AG09319 (cell line): Measurements from ENCODE around the gene CCL24.
"Not testable (repeated sequence)": the region's sequence is repeated elsewhere in the genome, so short reads cannot be mapped to it uniquely, and the experiment has no call there.

ENCODE experiments used
- DNase-seq: peaks from one replicate; pipeline ENCODE4 v3.0.0-alpha.2; 2010; ENCODE audit warnings: low read depth; ENCODE audit errors: extremely low read depth
- CTCF ChIP-seq: IDR thresholded peaks from 2 replicates; pipeline ENCODE4 v1.5.1; 2011; ENCODE audit warnings: low read depth, mild to moderate bottlenecking, inconsistent platforms, low read length, moderate library complexity

The CCL24 gene

GRCh38 chr7:75847707-75848106 is 34.1 kb upstream of the CCL24 start:
- TF ChIP-seq CTCF, result no peak
- DNase-seq, result no peak

DNA sequence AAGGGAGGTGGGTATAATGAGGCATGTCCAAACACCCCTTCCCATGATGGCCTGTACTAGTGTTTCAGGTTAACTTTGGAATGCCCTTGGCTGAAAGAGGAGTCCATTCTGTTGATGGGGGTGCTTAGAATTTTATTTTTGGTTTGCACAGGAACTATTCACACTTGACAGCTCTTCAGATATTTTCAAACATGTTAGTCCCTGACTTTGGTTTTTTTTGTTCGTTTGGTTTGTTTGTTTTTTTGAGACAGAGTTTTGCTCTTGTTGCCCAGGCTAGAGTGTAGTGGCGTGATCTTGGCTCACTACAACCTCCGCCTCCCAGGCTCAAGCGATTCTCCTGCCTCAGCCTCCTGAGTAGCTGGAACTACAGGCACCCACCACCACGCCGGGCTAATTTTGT is 31.5 kb upstream of the CCL24 start:
- DNase-seq, result not testable (repeated sequence)

- no peak for TF ChIP-seq CTCF
- DNase-seq, result no peak
Measured at GRCh38 chr7:75844158-75844557, 30.6 kb upstream of the CCL24 start.

GRCh38 chr7:75843613-75844116 is 30.1 kb upstream of the CCL24 start:
- no peak for TF ChIP-seq CTCF
- DNase-seq, result no peak

DNA sequence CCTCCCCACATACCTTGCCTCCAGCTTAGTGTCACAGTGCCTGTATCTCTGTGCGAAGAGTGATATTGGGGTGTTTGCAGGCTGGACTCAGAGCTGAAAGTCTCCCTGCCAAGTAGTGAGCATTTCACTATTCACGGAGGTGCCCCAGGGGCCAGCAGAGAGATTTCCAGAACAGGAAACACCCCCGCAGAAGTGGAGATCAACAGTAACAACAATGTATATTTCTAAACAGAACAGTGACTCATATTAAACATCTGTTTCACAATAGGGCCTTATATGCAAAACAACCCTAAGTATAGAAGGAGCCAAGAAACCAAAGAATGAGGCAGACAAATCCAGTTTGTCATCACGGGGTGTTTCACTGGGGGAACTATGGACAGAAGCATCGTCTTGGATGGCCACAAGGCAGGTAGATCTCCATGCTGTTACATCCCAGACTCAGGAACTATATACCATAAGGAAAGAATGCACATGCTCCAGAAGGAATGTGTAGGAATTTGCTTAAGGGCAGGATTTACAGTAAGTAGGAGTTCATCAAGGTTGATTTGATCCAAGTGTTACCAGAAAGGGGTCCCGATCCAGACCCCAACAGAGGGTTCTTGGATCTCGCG is 29.3 kb upstream of the CCL24 start:
- peak; percentile 50 for DNase-seq
- TF ChIP-seq CTCF, result no peak

GRCh38 chr7:75840029-75840428 is 26.4 kb upstream of the CCL24 start:
- no peak for TF ChIP-seq CTCF
- no peak for DNase-seq

DNA sequence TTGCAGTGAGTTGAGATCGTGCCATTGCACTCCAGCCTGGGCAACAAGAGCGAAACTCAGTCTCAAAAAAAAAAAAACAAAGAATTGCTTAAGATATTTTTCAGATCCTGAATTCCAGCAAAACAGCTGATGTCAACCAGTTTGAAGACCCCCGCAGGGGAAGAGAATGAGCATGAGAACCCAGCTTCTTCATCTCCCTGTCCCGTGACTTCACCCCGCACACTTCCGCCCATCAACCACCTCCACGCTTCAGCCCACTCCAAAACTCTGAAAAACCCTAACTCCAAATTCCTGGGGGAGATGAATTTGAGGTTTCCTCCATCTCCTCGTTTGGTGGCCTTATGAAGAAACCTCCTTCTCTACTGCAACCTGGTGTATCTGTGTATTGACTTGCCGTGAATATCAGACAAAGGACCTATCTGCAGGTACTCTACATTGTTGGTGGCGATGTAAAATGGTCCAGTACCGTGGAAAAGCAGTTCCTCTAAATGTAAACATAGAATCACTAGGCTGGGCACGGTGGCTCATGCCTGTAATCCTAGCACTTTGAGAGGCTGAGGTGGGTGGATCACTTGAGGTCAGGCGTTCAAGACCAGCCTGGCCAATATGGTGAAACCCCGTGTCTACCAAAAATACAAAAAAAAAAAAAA is 24.8 kb upstream of the CCL24 start:
- not testable (repeated sequence) for DNase-seq

- DNase-seq, result no peak
- no peak for TF ChIP-seq CTCF
Measured at GRCh38 chr7:75836798-75837197, 23.2 kb upstream of the CCL24 start.
